ENCODE data around the gene ICAM5. TPM values are rescaled to one million over a fixed set of nuclear protein-coding genes. Genes with fewer than 3 reads are reported as not detected.

Gene ICAM5
- total and polyA plus RNA-seq, 9 of the 15 experiments (the other 6 are each of a cell fraction or from before 2014, with no cell fraction given), result 0.10 to 114 (median 13.7) TPM

DNA sequence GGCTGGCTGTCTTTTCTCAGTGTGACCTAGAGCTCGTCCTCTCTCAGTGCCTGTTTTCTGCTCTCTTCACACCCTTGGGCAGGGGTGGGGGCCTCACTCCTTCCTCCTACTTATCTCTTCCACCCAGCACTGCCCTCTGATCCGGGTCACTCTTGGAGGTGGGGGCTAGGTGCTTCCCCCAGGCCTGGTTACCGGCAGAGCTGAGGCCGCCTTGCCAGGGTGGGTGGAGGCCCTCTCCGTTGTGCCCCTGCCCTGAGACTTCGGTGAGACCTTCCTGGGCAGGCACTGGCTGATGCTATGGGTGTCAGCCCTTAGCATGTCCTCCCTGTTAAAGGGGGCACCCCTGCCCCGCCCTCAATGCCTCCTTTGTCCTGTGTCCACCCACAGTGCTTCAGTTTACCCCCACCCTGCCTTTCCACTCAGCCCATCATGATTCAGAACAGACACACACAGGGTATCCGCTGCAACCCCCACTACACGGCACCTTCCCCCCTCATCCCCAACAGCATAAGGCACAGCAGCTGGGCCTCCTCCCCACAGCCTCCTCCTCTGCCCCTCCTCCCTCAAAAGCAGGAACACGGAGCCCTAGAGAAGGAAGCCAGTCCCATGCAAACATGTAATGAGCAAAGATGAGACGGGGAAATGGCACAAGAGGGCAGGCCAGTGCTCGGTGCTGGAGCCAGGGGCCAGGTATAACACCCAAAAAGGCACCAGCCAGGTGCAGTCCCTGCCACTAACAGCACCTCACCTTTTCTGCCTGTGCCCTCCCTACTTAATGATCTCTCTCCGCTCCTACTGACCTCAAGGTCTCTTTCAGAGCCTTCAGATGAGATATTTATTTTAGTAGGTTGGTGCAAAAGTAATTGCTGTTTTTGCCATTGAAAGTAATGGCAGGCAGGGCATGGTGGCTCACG lies 10.1 kb downstream of the ICAM5 start (continued):
- TF ChIP-seq CBX5 (IDR thresholded peaks at IDR 0.05; ENCODE audit: borderline replicate concordance, low read depth) (0 out of 2 replicates have a peak, but pooled peaks have one; percentile 34), ZNF668 (CRISPR knock-in tag; IDR thresholded peaks at IDR 0.05) (no peak), POLR2H (tag; IDR thresholded peaks at IDR 0.05; ENCODE audit: low read depth) (no peak), MTA1 (IDR thresholded peaks at IDR 0.05; ENCODE audit: borderline replicate concordance) (0 out of 2 replicates have a peak, but pooled peaks have one; percentile 28), CEBPG (CRISPR knock-in tag; IDR thresholded peaks at IDR 0.05) (no peak), CEBPG (tag; conservative IDR thresholded peaks at IDR 0.05 in 1 of 2, IDR thresholded peaks at IDR 0.05 in 1 of 2) (no peak), CREM (IDR thresholded peaks at IDR 0.05; ENCODE audit: low read depth) (peak; percentile 46), NFE2L1 (tag; IDR thresholded peaks at IDR 0.05; ENCODE audit: borderline replicate concordance, low read depth) (no peak), E2F4 (CRISPR knock-in tag; IDR thresholded peaks at IDR 0.05; ENCODE audit: low read depth) (no peak), TEAD2 (tag; IDR thresholded peaks at IDR 0.05) (no peak), XRCC4 (IDR thresholded peaks at IDR 0.05; ENCODE audit: extremely low read depth, insufficient read depth, insufficient read length) (no peak), WHSC1 (IDR thresholded peaks at IDR 0.05; ENCODE audit: low read length) (no peak), SLC30A9 (CRISPR knock-in tag; IDR thresholded peaks at IDR 0.05) (no peak), PYGO2 (tag; IDR thresholded peaks at IDR 0.05) (no peak), ATF1 (CRISPR knock-in tag; IDR thresholded peaks at IDR 0.05) (no peak), ATF1 (tag; IDR thresholded peaks at IDR 0.05) (peak; percentile 69), ZZZ3 (IDR thresholded peaks at IDR 0.05) (no peak), ZNF431 (CRISPR knock-in tag; IDR thresholded peaks at IDR 0.05) (peak; percentile 58; the same call in 1 of the 2 replicates), HMG20A (CRISPR knock-in tag; conservative IDR thresholded peaks at IDR 0.05) (no peak)
- TF ChIP-seq, protein P1, sequence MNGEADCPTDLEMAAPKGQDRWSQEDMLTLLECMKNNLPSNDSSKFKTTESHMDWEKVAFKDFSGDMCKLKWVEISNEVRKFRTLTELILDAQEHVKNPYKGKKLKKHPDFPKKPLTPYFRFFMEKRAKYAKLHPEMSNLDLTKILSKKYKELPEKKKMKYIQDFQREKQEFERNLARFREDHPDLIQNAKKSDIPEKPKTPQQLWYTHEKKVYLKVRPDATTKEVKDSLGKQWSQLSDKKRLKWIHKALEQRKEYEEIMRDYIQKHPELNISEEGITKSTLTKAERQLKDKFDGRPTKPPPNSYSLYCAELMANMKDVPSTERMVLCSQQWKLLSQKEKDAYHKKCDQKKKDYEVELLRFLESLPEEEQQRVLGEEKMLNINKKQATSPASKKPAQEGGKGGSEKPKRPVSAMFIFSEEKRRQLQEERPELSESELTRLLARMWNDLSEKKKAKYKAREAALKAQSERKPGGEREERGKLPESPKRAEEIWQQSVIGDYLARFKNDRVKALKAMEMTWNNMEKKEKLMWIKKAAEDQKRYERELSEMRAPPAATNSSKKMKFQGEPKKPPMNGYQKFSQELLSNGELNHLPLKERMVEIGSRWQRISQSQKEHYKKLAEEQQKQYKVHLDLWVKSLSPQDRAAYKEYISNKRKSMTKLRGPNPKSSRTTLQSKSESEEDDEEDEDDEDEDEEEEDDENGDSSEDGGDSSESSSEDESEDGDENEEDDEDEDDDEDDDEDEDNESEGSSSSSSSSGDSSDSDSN (IDR thresholded peaks at IDR 0.05; ENCODE audit: borderline replicate concordance in 1 of 2, low read depth in 2 of 2, low read length in 2 of 2), result 0 out of 4 replicates have a peak, but pooled peaks have one; percentile 20 to 39

All from K562 (cell line).